COLO829 (cell line): Measurements from ENCODE around the gene GTF2IRD1.
A peak's percentile ranks its signal among the peaks of the same experiment; 100 is the strongest.
"Not testable (repeated sequence)": the region's sequence is repeated elsewhere in the genome, so short reads cannot be mapped to it uniquely, and the experiment has no call there.

Source experiments
- DNase-seq: peaks from one replicate; pipeline ENCODE4 v3.0.0; 2012; ENCODE audit warnings: low spot score

Gene GTF2IRD1

GRCh38 chr7:74515276-74515675 lies 61.6 kb downstream of the GTF2IRD1 start:
- no peak for DNase-seq

DNA sequence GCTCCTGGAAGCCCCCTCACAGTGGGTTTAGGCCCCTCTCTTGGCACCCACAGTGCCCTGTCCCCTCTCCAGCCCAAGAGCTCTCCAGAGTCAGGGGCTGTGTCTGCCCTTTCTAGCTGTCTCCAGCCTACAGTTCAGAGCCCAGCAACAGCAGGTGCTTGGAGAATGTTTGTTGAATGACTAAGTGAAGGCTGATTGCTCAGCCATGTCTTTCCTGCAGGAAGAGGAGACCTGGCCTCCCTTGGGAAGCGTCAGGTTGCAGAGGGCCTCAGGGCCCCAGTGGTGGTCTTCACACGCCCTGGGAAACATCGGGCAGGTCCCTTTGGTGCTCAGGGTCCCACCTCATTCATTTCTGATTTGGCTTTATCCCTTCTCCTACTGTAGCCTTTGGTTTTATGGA lies 62.5 kb downstream of the GTF2IRD1 start:
- DNase-seq, result no peak

GRCh38 chr7:74518041-74518440 lies 64.3 kb downstream of the GTF2IRD1 start:
- DNase-seq, result no peak

DNA sequence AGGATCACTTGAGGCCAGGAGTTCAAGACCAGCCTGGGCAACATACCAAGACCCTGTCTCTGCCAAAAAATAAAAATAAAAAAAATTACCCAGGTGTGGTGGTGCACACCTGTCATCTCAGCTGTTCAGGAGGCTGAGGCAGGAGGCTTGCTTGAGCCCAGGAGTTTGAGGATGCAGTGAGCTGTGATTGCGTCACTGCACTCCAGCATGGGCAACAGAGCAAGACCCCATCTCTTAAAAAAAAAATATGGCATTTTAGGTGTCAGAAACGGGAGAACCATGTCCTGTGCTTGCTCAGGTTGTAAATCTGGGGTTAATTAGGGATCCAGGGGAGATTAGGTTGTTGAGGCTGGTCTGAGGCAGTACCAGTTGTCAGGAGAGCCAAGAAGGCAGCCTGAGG lies 64.9 kb downstream of the GTF2IRD1 start:
- no peak for DNase-seq

DNA sequence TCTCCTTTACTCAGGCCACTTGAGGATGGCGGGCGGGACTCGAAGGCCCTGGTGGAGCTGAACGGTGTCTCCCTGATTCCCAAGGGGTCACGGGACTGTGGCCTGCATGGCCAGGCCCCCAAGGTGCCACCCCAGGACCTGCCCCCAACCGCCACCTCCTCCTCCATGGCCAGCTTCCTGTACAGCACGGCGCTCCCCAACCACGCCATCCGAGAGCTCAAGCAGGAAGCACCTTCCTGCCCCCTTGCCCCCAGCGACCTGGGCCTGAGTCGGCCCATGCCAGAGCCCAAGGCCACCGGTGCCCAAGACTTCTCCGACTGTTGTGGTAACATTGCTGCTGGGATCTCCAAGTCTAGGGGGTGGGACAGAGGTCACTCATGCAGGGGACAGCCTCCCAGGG lies 65.7 kb downstream of the GTF2IRD1 start:
- no peak for DNase-seq

DNA sequence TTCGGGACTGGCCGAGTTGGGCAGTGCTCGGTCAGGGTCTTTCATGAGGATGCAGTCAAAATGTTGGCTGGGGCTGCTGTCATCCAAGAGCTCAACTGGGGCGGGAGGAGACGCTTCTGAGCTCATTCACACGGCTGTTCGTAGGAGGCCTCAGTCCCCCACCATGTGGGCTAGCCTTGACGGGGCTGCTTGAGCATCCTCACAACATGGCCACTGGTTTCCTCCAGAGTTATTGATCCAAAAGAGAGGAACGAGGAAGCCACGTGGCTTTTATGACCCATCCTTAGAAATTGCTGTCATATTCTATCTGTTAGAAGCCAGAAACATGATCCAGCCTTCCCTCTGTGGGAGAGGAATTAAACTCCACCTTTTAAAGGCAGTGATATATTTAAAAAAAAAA lies 68.1 kb downstream of the GTF2IRD1 start:
- no peak for DNase-seq

DNA sequence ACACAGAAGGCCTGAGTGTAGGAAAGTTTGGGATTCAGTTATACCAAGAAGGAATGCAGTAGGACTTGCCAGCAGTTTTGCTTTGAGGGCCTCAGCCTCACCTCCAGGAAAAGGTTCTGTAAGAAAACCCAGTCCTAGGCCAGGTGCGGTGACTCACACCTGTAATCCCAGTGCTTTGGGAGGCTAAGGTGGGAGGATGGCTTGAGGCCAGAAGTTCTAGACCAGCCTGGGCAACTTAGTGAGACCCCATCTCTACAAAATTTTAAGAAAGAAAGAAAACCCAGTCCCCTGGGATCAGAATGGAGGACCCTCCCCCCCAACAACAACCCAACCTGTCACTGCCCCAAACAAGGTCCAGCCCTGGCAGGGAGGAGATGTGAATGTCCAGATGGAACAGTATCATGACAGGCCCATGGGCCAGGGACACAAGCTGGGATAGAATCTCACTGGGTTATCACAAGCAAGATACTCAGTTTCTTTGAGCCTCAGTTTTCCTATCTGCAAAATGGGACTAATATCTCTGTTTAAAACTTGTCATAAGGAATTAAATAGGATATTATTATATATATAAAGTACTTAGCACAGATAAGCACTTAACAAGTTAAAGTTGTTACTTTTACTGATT lies 68.7 kb downstream of the GTF2IRD1 start:
- no peak for DNase-seq

DNA sequence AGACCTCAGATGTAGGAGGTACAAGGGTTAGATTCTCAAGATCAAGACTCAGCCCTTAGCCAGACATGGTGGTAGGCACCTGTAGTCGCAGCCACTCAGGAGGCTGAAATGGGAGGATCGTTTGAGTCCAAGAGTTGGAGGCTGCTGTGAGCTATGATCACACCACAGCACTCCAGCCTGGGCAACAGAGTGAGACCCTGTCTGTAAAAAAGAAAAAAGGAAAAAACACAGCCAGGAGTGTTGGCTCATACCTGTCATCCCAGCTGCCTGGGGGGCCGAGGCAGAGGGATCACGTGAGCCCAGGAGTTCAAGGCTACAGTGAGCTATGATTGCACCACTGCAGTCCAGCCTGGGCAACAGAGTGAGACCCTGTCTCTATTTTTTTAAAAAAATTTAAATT lies 69.3 kb downstream of the GTF2IRD1 start:
- no peak for DNase-seq

DNA sequence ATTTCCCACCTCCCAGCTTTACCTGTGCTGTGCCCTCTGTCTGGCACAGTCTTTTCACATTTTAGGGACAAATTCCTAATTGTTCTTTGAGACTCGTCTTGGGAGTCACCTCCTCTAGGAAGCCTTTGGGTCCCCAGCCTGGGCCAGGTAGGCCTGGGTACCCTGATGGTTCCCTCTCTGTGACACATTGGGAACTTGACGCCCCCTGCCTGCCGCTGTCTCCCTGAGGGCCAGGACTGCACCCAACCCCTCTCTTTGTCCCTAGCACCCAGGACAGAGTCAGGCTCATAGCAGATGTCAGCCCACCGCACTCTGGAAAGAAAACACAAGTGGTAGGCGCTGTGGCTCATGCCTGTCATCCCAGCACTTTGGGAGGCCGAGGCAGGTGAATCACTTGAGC lies 71.4 kb downstream of the GTF2IRD1 start:
- no peak for DNase-seq

- no peak for DNase-seq
These were observed 72.2 kb downstream of the GTF2IRD1 start for GRCh38 chr7:74525881-74526280.

DNA sequence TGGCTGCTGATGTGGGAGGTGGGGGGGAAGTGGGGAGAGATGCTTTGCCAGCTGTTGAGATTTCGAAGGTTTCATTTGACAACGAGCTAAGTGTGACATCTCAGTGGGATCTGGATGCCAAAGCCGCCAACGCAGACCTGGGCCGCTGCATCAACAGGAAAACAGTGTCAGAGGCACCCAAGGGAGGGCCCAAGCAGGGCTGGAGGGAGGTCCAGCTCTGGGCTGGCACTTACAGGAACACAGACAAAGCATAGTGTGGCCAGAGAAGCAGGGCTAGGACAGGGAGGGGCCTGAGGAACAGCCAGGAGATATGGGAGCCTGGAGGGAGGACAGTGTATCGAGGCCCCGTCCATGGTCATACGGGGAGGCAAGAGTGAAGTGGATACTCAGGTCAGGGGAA lies 73.1 kb downstream of the GTF2IRD1 start:
- no peak for DNase-seq

DNA sequence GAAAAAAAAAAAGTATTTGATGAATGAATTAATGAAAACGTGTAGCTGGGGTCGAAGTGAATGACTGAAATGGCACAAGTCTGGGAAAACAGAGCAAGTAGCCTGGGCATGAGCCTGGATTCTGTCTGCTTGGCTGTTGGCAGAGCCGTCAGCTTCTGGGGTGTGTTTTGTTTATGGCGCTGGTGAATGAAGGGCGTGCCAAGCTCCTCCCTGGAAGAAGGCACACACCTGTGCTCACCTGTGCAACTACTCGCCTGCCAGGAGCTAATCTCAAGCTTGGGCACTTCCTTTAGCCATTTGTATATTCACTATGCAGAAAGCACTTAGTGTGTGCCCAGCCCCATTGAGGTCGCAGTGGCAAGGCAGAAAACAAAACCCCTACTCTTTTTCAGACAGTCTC lies 74.1 kb downstream of the GTF2IRD1 start:
- no peak for DNase-seq

GRCh38 chr7:74528773-74529172 lies 75.1 kb downstream of the GTF2IRD1 start:
- DNase-seq, result not testable (repeated sequence)

DNA sequence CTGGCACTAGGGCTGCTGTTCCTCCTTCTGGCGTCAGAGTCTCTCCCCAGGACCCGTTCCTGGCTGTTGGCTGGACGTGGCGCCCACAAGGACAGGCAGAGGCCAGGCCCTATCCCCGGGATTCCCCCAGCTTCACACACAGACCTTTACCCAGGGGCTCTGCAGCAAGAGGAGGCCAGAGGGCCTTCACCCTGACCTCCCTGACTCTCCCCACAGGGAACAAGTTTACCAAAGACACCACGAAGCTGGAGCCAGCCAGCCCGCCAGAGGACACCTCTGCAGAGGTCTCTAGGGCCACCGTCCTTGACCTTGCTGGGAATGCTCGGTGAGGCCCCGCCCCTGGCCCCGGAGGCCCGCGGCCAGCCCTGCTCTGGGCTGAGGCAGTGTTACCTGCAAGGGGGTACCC lies 82.2 kb downstream of the GTF2IRD1 start:
- no peak for DNase-seq

DNA sequence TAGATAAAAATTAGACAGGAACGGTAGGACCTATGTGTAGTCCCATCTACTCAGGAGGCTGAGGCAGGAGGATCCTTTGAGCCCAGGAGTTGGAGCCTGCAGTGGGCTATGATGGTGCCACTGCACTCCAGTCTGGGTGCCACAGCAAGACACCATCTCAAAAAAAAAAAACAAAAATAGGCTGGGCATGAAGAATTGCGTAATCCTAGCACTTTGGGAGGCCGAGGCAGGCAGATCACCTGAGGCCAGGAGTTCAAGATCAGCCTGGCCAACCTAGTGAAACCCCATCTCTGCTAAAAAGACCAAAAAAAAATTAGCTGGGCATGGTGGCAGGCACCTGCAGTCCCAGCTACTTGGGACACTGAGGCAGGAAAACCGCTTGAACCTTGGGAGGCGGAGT lies 88.2 kb downstream of the GTF2IRD1 start:
- DNase-seq, result not testable (repeated sequence)

GRCh38 chr7:74542558-74543117 lies 88.9 kb downstream of the GTF2IRD1 start:
- no peak for DNase-seq

DNA sequence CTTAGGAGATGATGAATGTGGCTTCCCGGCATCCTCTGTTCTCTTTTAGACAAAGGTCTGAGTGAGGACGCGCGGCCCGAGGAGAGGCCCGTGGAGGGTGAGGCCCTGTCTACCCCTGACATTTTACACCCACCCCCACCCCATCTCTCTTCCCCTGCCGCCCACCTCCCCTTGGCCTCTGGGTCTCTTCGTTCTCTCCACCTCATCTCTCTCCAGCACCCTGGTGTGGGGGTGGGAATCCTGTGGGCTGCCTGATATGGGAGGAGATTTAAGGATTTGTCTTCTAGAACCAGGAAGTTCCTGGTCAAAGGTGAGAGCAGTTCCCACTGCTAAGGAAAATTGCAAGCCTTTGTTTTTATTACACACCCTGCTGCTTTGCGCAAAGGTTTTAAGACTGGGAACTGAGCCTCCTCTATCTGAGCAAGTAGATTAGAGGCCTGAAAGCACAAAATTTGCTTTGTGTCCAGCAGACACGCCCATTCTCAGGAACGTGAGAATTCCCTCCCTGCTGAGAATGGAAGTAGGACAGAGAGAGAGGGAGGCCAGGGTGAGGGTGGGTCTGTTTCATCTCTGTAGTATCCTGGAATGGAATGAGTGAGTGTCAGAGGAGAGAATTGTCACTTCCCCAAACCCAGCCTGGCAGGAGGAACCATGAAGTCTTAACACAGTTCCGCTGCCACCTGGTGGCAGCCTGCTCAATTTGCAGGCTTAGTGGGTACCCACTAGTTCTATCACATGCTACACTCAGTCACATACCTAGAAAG lies 91.2 kb downstream of the GTF2IRD1 start:
- peak; percentile 33 for DNase-seq

GRCh38 chr7:74545921-74546320 lies 92.2 kb downstream of the GTF2IRD1 start:
- no peak for DNase-seq

GRCh38 chr7:74553596-74554012 lies 99.9 kb downstream of the GTF2IRD1 start:
- DNase-seq, result not testable (repeated sequence)

GRCh38 chr7:74554178-74554577 lies 100.5 kb downstream of the GTF2IRD1 start:
- no peak for DNase-seq

GRCh38 chr7:74560086-74560719 lies 106.5 kb downstream of the GTF2IRD1 start:
- DNase-seq, result no peak

DNA sequence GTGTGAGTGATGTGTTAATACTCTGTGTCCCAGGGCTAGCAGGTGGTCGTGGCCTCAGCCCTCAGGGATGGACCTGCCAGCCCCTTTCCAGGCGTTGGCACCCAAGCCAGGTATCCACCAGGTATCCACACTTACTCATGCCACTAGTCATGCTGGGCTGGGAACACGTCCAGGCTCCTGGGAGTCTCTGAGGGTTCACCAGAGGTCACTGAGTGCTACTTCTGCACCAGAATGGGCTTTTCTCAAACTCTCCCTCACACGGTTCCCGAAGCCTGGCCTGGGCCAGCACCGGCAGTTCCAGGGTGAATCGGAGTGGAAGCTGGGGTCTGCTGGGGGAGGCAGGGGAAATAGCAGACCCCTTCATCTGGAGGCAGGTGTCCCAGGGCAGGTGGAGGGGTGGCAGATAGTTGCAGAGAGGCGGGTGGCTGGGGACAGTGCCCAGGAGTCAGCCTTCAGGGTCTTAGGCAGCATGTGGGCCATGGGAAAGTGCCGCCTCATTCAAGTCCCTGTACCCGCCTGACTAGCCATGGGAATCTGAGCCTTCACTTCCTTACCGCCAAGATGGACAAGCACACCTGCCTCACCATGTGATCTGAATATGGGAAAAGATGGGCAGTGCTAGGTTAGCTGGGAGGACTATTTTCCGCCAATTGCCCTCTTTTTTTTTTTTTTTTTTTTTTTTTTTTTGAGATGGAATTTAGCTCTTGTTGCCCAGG lies 108.3 kb downstream of the GTF2IRD1 start:
- no peak for DNase-seq
